Adrenal gland (tissue), 5 donors: ENCODE results near the gene ATP9B.
"Not testable (repeated sequence)": the region's sequence is repeated elsewhere in the genome, so short reads cannot be mapped to it uniquely, and the experiment has no call there.

Source experiments
- POLR2A ChIP-seq, 2 donors: fragments of 450-650 bp; IDR thresholded peaks; one replicate each; pipeline ENCODE4 v1.6.1; 2017; ENCODE audit warnings: antibody characterized with exemption in 2 of 2, mild to moderate bottlenecking in 2 of 2, moderate library complexity in 1 of 2
- TF ChIP-seq, protein P1 (sequence below), 6 experiments: fragments of 450-650 bp in 4 of 6; fragments of 200-600 bp in 2 of 6; sonication (generic) in 1 of 6; IDR thresholded peaks; 1 replicate in 5 of 6; 2 replicates in 1 of 6; pipeline versions ENCODE4 v1.5.1 to v1.8.0; 2016 to 2021; ENCODE audit warnings: antibody characterized with exemption in 6 of 6, mild to moderate bottlenecking in 2 of 6, moderate library complexity in 1 of 6
- donor health status: DM: no; HTN: no; CAD: no.

DNA sequence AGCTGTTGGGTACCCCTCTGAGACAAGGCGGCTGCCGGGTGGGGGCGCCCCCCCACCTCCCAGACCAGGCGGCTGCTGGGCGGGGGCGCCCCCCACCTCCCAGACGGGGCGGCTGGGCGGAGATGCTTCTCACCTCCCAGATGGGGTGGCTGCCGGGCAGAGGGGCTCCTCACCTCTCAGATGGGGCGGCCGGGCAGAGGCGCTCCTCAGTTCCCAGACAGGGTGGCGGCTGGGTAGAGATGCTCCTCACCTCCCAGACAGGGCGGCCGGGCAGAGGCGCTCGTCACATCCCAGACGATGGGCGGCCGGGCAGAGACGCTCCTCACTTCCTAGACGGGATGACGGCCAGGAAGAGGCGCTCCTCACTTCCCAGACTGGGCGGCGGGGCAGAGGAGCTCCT, 3.5 kb downstream of the ATP9B start:
- TF ChIP-seq, protein P1, sequence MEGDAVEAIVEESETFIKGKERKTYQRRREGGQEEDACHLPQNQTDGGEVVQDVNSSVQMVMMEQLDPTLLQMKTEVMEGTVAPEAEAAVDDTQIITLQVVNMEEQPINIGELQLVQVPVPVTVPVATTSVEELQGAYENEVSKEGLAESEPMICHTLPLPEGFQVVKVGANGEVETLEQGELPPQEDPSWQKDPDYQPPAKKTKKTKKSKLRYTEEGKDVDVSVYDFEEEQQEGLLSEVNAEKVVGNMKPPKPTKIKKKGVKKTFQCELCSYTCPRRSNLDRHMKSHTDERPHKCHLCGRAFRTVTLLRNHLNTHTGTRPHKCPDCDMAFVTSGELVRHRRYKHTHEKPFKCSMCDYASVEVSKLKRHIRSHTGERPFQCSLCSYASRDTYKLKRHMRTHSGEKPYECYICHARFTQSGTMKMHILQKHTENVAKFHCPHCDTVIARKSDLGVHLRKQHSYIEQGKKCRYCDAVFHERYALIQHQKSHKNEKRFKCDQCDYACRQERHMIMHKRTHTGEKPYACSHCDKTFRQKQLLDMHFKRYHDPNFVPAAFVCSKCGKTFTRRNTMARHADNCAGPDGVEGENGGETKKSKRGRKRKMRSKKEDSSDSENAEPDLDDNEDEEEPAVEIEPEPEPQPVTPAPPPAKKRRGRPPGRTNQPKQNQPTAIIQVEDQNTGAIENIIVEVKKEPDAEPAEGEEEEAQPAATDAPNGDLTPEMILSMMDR (IDR thresholded peaks at IDR 0.05), result not testable (repeated sequence)
- TF ChIP-seq POLR2A (IDR thresholded peaks at IDR 0.05), result not testable (repeated sequence)
